Calu3 (cell line): ENCODE measurements around the gene CCR3. TPM values are rescaled to one million over a fixed set of nuclear protein-coding genes. Genes with fewer than 3 reads are reported as not detected.

Experiments used
- BruUV-seq: library from RNA; stranded (reverse); fragments of 400-500 nt; replicated peaks from 2 replicates; lab custom pipeline; 2021; lab: Mats Ljungman, UMichigan
- CTCF ChIA-PET: fragments of 300-600 bp; sonication (Branson Sonifier 250); formaldehyde crosslinking; loops from one replicate; lab custom pipeline; 2022; ENCODE audit warnings: antibody characterized with exemption; lab: Charles Lee
- DNase-seq: peaks from one replicate; pipeline ENCODE4 v3.0.0; 2022
- H3K27ac Mint-ChIP-seq: one replicate; pipeline ENCODE4 v1.8.0; 2022; ENCODE audit warnings: mixed read lengths; ENCODE audit not compliant: unreplicated experiment
- H3K27me3 Mint-ChIP-seq: one replicate; pipeline ENCODE4 v1.8.0; 2022; ENCODE audit warnings: mixed read lengths; ENCODE audit not compliant: unreplicated experiment
- H3K36me3 Mint-ChIP-seq: one replicate; pipeline ENCODE4 v1.8.0; 2022; ENCODE audit warnings: mild to moderate bottlenecking, moderate library complexity, mixed read lengths; ENCODE audit not compliant: insufficient read depth, unreplicated experiment
- H3K4me1 Mint-ChIP-seq: one replicate; pipeline ENCODE4 v1.8.0; 2022; ENCODE audit warnings: mild to moderate bottlenecking, low read depth, mixed read lengths; ENCODE audit not compliant: unreplicated experiment
- H3K4me3 Mint-ChIP-seq: one replicate; pipeline ENCODE4 v1.8.0; 2022; ENCODE audit warnings: mild to moderate bottlenecking, low read depth, moderate library complexity, mixed read lengths; ENCODE audit not compliant: unreplicated experiment
- H3K9me3 Mint-ChIP-seq: one replicate; pipeline ENCODE4 v1.8.0; 2022; ENCODE audit warnings: low read depth, mixed read lengths; ENCODE audit not compliant: unreplicated experiment
- CTCF ChIP-seq: fragments of 200-600 bp; IDR thresholded peaks from one replicate; pipeline ENCODE4 v1.8.0; 2022; ENCODE audit warnings: antibody characterized with exemption; ENCODE audit not compliant: unreplicated experiment
- intact Hi-C: fragments of 100-400 bp; cut with micrococcal nuclease; formaldehyde crosslinking; loops from one replicate; pipeline ENCODE4 v1.10.0; 2022; ENCODE audit not compliant: unreplicated experiment
- total RNA-seq: library from RNA; stranded (reverse); gene quantifications from 2 replicates; pipeline ENCODE4 v1.2.3, GENCODE V29; 2022

CCR3 gene
- total RNA-seq, 1 experiment from 2014 or later = 0.17 TPM

- CTCF ChIA-PET = interaction anchor here (1.2 kb wide), 1 partner anchor 10 kb away, joined by 3 read pairs; no protein-coding TSS in a partner anchor
Measured at GRCh38 chr3:46293035-46293724, 50.9 kb downstream of the CCR3 start.

GRCh38 chr3:46293991-46294833 lies 52.0 kb downstream of the CCR3 start:
- Mint-ChIP-seq H3K27ac (no peak overlapping the region), H3K9me3 (no peaks in the 10 kb centered on the region), H3K4me3 (no peak overlapping the region), H3K27me3 (peaks cover 67% of the 10 kb centered on the region), H3K4me1 (no peaks in the 10 kb centered on the region), H3K36me3 (no peaks in the 10 kb centered on the region)
- no TSS peak for BruUV-seq
- CTCF ChIA-PET = interaction anchor here (1.2 kb wide), 1 partner anchor 9 kb away, joined by 3 read pairs; no protein-coding TSS in a partner anchor
- no peak for DNase-seq
- intact Hi-C loops = no loop called here
- no peak for TF ChIP-seq CTCF

More at GRCh38 chr3:46293035-46293724, 50.9 kb downstream of the CCR3 start:
- Mint-ChIP-seq H3K36me3 (no peaks in the 10 kb centered on the region), H3K27ac (no peak overlapping the region), H3K4me1 (no peaks in the 10 kb centered on the region), H3K9me3 (no peaks in the 10 kb centered on the region), H3K27me3 (peaks cover 58% of the 10 kb centered on the region), H3K4me3 (no peak overlapping the region)
- no peak for TF ChIP-seq CTCF
- intact Hi-C loops = no loop called here
- no peak for DNase-seq
- BruUV-seq = no TSS peak

GRCh38 chr3:46296826-46297225 lies 54.6 kb downstream of the CCR3 start:
- CTCF ChIA-PET = no interaction called here
- Mint-ChIP-seq H3K9me3 (no peaks in the 10 kb centered on the region), H3K4me3 (no peak overlapping the region), H3K4me1 (no peaks in the 10 kb centered on the region), H3K27ac (no peak overlapping the region), H3K27me3 (peaks cover 77% of the 10 kb centered on the region), H3K36me3 (no peaks in the 10 kb centered on the region)
- intact Hi-C loops = no loop called here
- DNase-seq = no peak
- no TSS peak for BruUV-seq
- TF ChIP-seq CTCF = no peak

- TF ChIP-seq CTCF = no peak
- CTCF ChIA-PET = no interaction called here
- H3K27me3 Mint-ChIP-seq = peaks cover 77% of the 10 kb centered on the region
- no peaks in the 10 kb centered on the region for H3K9me3 Mint-ChIP-seq
- no peak for DNase-seq
- H3K27ac Mint-ChIP-seq = no peak overlapping the region
- intact Hi-C loops = no loop called here
- no peaks in the 10 kb centered on the region for H3K36me3 Mint-ChIP-seq
- no peaks in the 10 kb centered on the region for H3K4me1 Mint-ChIP-seq
- H3K4me3 Mint-ChIP-seq = no peak overlapping the region
- no TSS peak for BruUV-seq
Measured at GRCh38 chr3:46297658-46298423, 55.6 kb downstream of the CCR3 start.
